SK-N-MC (cell line): ENCODE measurements around the gene GRIFIN.

Source experiments
- EZH2 ChIP-seq: fragments of 200-600 bp; sonication (generic); IDR thresholded peaks from one replicate; pipeline ENCODE4 v1.6.1; 2017; ENCODE audit warnings: antibody characterized with exemption
- FOXP2 ChIP-seq: optimal IDR thresholded peaks from 2 replicates; pipeline ENCODE3; 2011; ENCODE audit warnings: mild to moderate bottlenecking, moderate library complexity; ENCODE audit not compliant: insufficient read depth; ENCODE audit errors: extremely low read length, control extremely low read depth
- POLR2AphosphoS5 ChIP-seq: IDR thresholded peaks from 2 replicates; pipeline ENCODE4 v1.6.1; 2012; ENCODE audit warnings: mild to moderate bottlenecking, low read depth, low read length, borderline replicate concordance

DNA sequence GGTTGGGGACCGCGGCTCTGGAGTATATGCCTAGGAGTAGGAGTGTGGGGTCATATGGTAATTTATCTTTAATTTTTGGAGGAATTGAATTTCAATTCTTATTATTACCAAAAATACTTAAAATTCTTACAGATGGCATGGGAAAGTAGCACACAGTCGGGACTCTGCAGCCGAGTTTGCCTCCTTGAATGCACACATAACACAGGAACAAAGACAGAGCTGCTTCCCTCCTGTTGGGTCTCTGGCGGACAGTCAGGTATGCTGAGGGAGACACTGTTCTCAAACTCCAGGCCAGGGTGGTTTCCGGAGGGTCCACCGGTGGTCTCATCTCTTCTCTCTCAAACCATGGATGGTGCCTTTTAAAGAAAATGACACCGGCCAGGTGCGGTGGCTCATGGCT, 32.7 kb downstream of the GRIFIN start:
- TF ChIP-seq POLR2AphosphoS5 = no peak
- TF ChIP-seq EZH2 = no peak
- no peak for TF ChIP-seq FOXP2
